ENCODE results near the gene RBMX.
"Not testable (repeated sequence)": the region's sequence is repeated elsewhere in the genome, so short reads cannot be mapped to it uniquely, and the experiment has no call there.

The RBMX gene

GRCh38 chrX:136880452-136881013 lies at the start of gene RBMX:
Gene RBMX, minus strand, starts transcription at chrX:136880725. Its CDS starts 1,298 bp downstream, at chrX:136879427.
- peak; percentile 93 for DNase-seq

GRCh38 chrX:136921438-136921837 lies 40.9 kb upstream of the RBMX start:
- not testable (repeated sequence) for DNase-seq

GRCh38 chrX:136920001-136920400 lies 39.5 kb upstream of the RBMX start:
- DNase-seq: no peak

GRCh38 chrX:136916827-136917226 lies 36.3 kb upstream of the RBMX start:
- DNase-seq: no peak

- not testable (repeated sequence) for DNase-seq
Measured at GRCh38 chrX:136911661-136912060, 31.1 kb upstream of the RBMX start.

- no peak for DNase-seq
Measured at GRCh38 chrX:136911253-136911652, 30.7 kb upstream of the RBMX start.

GRCh38 chrX:136910565-136911035 lies 30.1 kb upstream of the RBMX start:
- DNase-seq: no peak

- peak; percentile 78 for DNase-seq
Measured at GRCh38 chrX:136909706-136910564, 29.4 kb upstream of the RBMX start.

GRCh38 chrX:136909119-136909705 lies 28.7 kb upstream of the RBMX start:
- DNase-seq: peak; percentile 83

- no peak for DNase-seq
Measured at GRCh38 chrX:136907621-136908020, 27.1 kb upstream of the RBMX start.

- DNase-seq: no peak
Measured at GRCh38 chrX:136906921-136907510, 26.5 kb upstream of the RBMX start.

- not testable (repeated sequence) for DNase-seq
Measured at GRCh38 chrX:136904067-136904466, 23.5 kb upstream of the RBMX start.

GRCh38 chrX:136900071-136900470 lies 19.5 kb upstream of the RBMX start:
- not testable (repeated sequence) for DNase-seq

GRCh38 chrX:136899221-136899620 lies 18.7 kb upstream of the RBMX start:
- DNase-seq: no peak

GRCh38 chrX:136898752-136899151 lies 18.2 kb upstream of the RBMX start:
- not testable (repeated sequence) for DNase-seq

- no peak for DNase-seq
Measured at GRCh38 chrX:136896121-136896914, 15.8 kb upstream of the RBMX start.

- no peak for DNase-seq
Measured at GRCh38 chrX:136892412-136892811, 11.9 kb upstream of the RBMX start.

- DNase-seq: not testable (repeated sequence)
Measured at GRCh38 chrX:136890596-136890995, 10.1 kb upstream of the RBMX start.

GRCh38 chrX:136889269-136889668 lies 8.7 kb upstream of the RBMX start:
- DNase-seq: no peak

GRCh38 chrX:136880003-136880451 lies 498 bp downstream of the RBMX start:
- no peak for DNase-seq

GRCh38 chrX:136879001-136879687 lies 1.4 kb downstream of the RBMX start:
- DNase-seq: no peak

GRCh38 chrX:136878423-136878822 lies 2.1 kb downstream of the RBMX start:
- DNase-seq: no peak
